ENCODE measurements around the gene METTL26. TPM values are rescaled to one million over a fixed set of nuclear protein-coding genes. Genes with fewer than 3 reads are reported as not detected.

METTL26 gene
- total and polyA plus RNA-seq, 9 of the 15 experiments (the other 6 are each of a cell fraction or from before 2014, with no cell fraction given) = 7.3 to 262 (median 80.9) TPM

GRCh38 chr16:629833-630248 lies 6.3 kb downstream of the METTL26 start:
- Histone ChIP-seq H3K4me3 (no peak overlapping the region), H3K79me2 (ENCODE audit: control insufficient read depth, insufficient read depth, low read length) (peaks cover 6% of the 10 kb centered on the region), H3K9me3 (replicated peaks; ENCODE audit: control insufficient read depth, insufficient read depth, low read depth, low read length) (no peaks in the 10 kb centered on the region), H3K27me3 (ENCODE audit: control insufficient read depth in 2 of 2, insufficient read depth in 2 of 2, low read length in 2 of 2) (no peaks in the 10 kb centered on the region), H2AFZ (ENCODE audit: low read depth, low read length) (no peak overlapping the region), H3K36me3 (ENCODE audit: control insufficient read depth, insufficient read depth, low read length) (peaks cover 44% of the 10 kb centered on the region; the same call in 2 of the 3 replicates), H3K27ac (ENCODE audit: extremely low read depth, low read depth, low read length) (peak overlapping the region; percentile 64; the same call in 2 of the 3 replicates), H3K4me1 (replicated peaks in 1 of 2; ENCODE audit: control insufficient read depth in 2 of 2, insufficient read depth in 2 of 2, low read length in 2 of 2) (peaks cover 21 to 97% of the 10 kb centered on the region in 2 experiments), H3K4me2 (ENCODE audit: insufficient read depth, low read length) (peak overlapping the region; percentile 35; the same call in 1 of the 2 replicates), H4K20me1 (replicated peaks; ENCODE audit: control insufficient read depth, insufficient read depth, low read length) (no peaks in the 10 kb centered on the region), H3K9me1 (ENCODE audit: control insufficient read depth, insufficient read depth, low read length) (no peaks in the 10 kb centered on the region), H3K9ac (ENCODE audit: insufficient read depth in 1 of 2, low read depth in 2 of 2, low read length in 2 of 2) (peak overlapping the region; percentile 35 to 84; a peak in 2 of 4 replicates)
- 6% methylated on average over 5 of the region's 11 CpGs for WGBS (ENCODE audit: insufficient coverage, low coverage, missing lambda C conversion rate)
- FAIRE-seq (peak; percentile 86), DNase-seq (ENCODE audit: extremely low read depth in 1 of 4, low spot score in 3 of 4) (peak; percentile 74 to 91 (median 82)), ATAC-seq (peak; percentile 80)
- intact Hi-C loops (cut with micrococcal nuclease) (no loop called here), in situ Hi-C loops (cut with MboI) (no loop called here)
- ChIA-PET CTCF (ENCODE audit: low intra/inter-chr PET ratio) (no interaction called here), POLR2A (interaction anchor here (0.9 kb wide), 1 partner anchor 41 kb away, joined by 4 read pairs; no protein-coding TSS in a partner anchor)
- BruUV-seq (replicated peaks) = no TSS peak
- no peak for TF ChIP-seq ZNF398 (CRISPR knock-in tag; IDR thresholded peaks at IDR 0.05)
- no peak for TF ChIP-seq C11orf30 (IDR thresholded peaks at IDR 0.05; ENCODE audit: low read depth)
- no peak for TF ChIP-seq ZNF3 (CRISPR knock-in tag; IDR thresholded peaks at IDR 0.05)
- TF ChIP-seq ZBTB8A (IDR thresholded peaks at IDR 0.05; ENCODE audit: partially characterized antibody) = no peak
- TF ChIP-seq BRF1 (IDR thresholded peaks at IDR 0.05; ENCODE audit: borderline replicate concordance, extremely low read depth, insufficient read length) = no peak
- TF ChIP-seq GABPB1 (CRISPR knock-in tag; IDR thresholded peaks at IDR 0.05) = no peak
- no peak for TF ChIP-seq TRIM28 (IDR thresholded peaks at IDR 0.05)
- TF ChIP-seq SMAD1 (IDR thresholded peaks at IDR 0.05; ENCODE audit: low read depth, low read length, partially characterized antibody) = no peak
- peak; percentile 76 for TF ChIP-seq ETV5 (CRISPR knock-in tag; IDR thresholded peaks at IDR 0.05; ENCODE audit: low read depth)
- TF ChIP-seq SMARCC2 (IDR thresholded peaks at IDR 0.05; ENCODE audit: low read depth) = no peak
- TF ChIP-seq ARNT (IDR thresholded peaks at IDR 0.05) = no peak
- no peak for TF ChIP-seq ZNF699 (CRISPR knock-in tag; IDR thresholded peaks at IDR 0.05; ENCODE audit: insufficient replicate concordance)
- TF ChIP-seq ZBTB2 (IDR thresholded peaks at IDR 0.05) = peak; percentile 47; the same call in 1 of the 2 replicates
- TF ChIP-seq ZKSCAN8 (CRISPR knock-in tag; IDR thresholded peaks at IDR 0.05) = no peak
- no peak for TF ChIP-seq CCAR2 (IDR thresholded peaks at IDR 0.05; ENCODE audit: low read depth, low read length)
- no peak for TF ChIP-seq MLX (CRISPR knock-in tag; conservative IDR thresholded peaks at IDR 0.05)
- TF ChIP-seq STAG1 (CRISPR knock-in tag; IDR thresholded peaks at IDR 0.05; ENCODE audit: borderline replicate concordance) = no peak
- TF ChIP-seq NCOR1 (IDR thresholded peaks at IDR 0.05) = peak; percentile 65
- no peak for TF ChIP-seq CCNT2 (IDR thresholded peaks at IDR 0.05; ENCODE audit: borderline replicate concordance, extremely low read depth, insufficient read length, low read depth, low read length)
- no peak; a peak in 1 of 4 replicates for TF ChIP-seq NRF1 (conservative IDR thresholded peaks at IDR 0.05 in 1 of 2, IDR thresholded peaks at IDR 0.05 in 1 of 2)
- no peak for TF ChIP-seq NFATC3 (IDR thresholded peaks at IDR 0.05)
